ENCODE data around the gene NUBP2.

DNA sequence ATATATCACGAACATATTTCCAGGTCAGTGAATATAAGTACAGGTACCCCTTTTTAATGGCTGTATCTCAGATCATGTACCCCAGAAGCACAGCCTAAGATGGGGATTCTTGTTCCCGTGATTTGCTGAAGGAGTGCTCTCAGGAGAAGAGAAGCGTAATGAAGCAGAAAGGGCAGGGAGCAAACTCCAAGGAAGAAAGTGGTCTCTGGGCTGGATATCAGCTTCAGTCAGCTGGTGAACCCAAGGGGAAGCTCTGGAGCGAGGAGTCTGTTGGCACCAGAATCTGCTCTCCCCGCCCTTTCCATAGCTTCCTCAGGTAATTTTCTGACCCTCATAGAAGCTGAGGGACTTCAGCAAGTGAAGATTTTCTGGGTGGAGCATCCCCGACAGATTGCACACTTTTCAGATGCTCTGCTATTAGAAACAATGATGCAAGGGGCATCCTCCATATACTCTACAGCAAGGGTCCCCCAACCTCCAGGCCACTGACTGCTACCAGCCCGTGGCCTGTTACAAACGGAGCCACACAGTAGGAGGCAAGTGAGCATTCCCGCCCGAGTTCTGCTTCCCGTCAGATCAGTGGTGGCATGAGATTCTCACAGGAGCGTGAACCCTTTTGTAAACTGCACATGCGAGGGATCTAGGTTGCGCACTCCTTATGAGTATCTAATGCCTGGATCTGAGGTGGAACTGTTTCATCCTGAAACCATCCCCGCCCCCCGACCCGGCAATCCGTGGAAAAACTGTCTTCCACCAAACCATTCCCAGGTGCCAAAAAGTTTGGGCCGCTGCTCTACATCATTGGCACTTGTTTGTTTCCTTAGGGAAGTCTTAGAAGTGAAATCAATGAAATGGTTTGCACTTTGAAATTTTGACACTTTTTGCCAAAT is 48.7 kb downstream of the NUBP2 start:
- TF ChIP-seq, protein P1, sequence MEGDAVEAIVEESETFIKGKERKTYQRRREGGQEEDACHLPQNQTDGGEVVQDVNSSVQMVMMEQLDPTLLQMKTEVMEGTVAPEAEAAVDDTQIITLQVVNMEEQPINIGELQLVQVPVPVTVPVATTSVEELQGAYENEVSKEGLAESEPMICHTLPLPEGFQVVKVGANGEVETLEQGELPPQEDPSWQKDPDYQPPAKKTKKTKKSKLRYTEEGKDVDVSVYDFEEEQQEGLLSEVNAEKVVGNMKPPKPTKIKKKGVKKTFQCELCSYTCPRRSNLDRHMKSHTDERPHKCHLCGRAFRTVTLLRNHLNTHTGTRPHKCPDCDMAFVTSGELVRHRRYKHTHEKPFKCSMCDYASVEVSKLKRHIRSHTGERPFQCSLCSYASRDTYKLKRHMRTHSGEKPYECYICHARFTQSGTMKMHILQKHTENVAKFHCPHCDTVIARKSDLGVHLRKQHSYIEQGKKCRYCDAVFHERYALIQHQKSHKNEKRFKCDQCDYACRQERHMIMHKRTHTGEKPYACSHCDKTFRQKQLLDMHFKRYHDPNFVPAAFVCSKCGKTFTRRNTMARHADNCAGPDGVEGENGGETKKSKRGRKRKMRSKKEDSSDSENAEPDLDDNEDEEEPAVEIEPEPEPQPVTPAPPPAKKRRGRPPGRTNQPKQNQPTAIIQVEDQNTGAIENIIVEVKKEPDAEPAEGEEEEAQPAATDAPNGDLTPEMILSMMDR (IDR thresholded peaks at IDR 0.05), result no peak
- no peak for TF ChIP-seq POLR2A (IDR thresholded peaks at IDR 0.05)
